Parathyroid adenoma (tissue), 2 donors: ENCODE measurements around the gene MARCHF6.
"Not testable (repeated sequence)": the region's sequence is repeated elsewhere in the genome, so short reads cannot be mapped to it uniquely, and the experiment has no call there.

Experiments used
- H2AFZ ChIP-seq: fragments of 300-600 bp; sonication (generic); one replicate; pipeline ENCODE4 v1.7.0; 2017; ENCODE audit warnings: antibody characterized with exemption, mild to moderate bottlenecking
- H3K27ac ChIP-seq: fragments of 300-600 bp; sonication (generic); one replicate; pipeline ENCODE4 v1.7.0; 2017
- H3K27me3 ChIP-seq: fragments of 300-600 bp; sonication (generic); one replicate; pipeline ENCODE4 v1.7.0; 2017; ENCODE audit warnings: low read length; ENCODE audit not compliant: control insufficient read depth, insufficient read depth
- H3K36me3 ChIP-seq: fragments of 300-600 bp; sonication (generic); one replicate; pipeline ENCODE4 v1.7.0; 2017; ENCODE audit warnings: low read length; ENCODE audit not compliant: control insufficient read depth, insufficient read depth
- H3K4me1 ChIP-seq: fragments of 300-600 bp; sonication (generic); one replicate; pipeline ENCODE4 v1.7.0; 2017; ENCODE audit warnings: control low read depth
- H3K4me2 ChIP-seq: fragments of 300-600 bp; sonication (generic); one replicate; pipeline ENCODE4 v1.7.0; 2017; ENCODE audit warnings: low read length
- H3K4me3 ChIP-seq: fragments of 300-600 bp; sonication (generic); one replicate; pipeline ENCODE4 v1.7.0; 2017; ENCODE audit warnings: low read depth, low read length
- H3K79me2 ChIP-seq: fragments of 300-600 bp; sonication (generic); one replicate; pipeline ENCODE4 v1.7.0; 2017; ENCODE audit warnings: control low read depth
- H3K9ac ChIP-seq: fragments of 300-600 bp; sonication (generic); one replicate; pipeline ENCODE4 v1.7.0; 2017; ENCODE audit warnings: mild to moderate bottlenecking
- H3K9me3 ChIP-seq: fragments of 300-600 bp; sonication (generic); one replicate; pipeline ENCODE4 v1.7.0; 2017; ENCODE audit warnings: low read length; ENCODE audit not compliant: control insufficient read depth
- TF ChIP-seq, protein P1 (sequence below): fragments of 300-600 bp; sonication (generic); IDR thresholded peaks from one replicate; pipeline ENCODE4 v1.7.0; 2017; ENCODE audit warnings: antibody characterized with exemption, mild to moderate bottlenecking
- donor health status: primary hyperparathyroidism.

MARCHF6 gene

DNA sequence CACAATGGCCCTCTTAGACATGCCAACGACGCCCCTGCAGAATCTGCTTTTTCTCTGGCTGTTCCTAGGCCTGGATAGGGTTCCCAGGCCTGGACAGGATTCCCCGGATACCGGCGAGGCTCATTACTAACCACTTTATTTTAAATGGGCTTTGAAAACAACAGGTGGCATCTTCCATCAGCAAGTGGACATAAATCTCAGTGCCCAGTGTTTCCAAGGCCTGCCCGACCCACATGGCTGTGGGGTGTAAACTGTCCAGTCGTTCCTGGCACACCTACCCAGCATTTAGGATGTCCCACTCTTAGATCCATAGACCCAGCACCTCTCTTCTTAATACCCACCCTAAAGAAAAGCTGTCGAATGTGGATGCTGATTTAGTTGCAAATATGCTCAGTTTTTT lies 46.7 kb upstream of the MARCHF6 start:
- H3K9me3 ChIP-seq, result no peaks in the 10 kb centered on the region
- H3K79me2 ChIP-seq, result peaks cover 8% of the 10 kb centered on the region
- TF ChIP-seq, protein P1, sequence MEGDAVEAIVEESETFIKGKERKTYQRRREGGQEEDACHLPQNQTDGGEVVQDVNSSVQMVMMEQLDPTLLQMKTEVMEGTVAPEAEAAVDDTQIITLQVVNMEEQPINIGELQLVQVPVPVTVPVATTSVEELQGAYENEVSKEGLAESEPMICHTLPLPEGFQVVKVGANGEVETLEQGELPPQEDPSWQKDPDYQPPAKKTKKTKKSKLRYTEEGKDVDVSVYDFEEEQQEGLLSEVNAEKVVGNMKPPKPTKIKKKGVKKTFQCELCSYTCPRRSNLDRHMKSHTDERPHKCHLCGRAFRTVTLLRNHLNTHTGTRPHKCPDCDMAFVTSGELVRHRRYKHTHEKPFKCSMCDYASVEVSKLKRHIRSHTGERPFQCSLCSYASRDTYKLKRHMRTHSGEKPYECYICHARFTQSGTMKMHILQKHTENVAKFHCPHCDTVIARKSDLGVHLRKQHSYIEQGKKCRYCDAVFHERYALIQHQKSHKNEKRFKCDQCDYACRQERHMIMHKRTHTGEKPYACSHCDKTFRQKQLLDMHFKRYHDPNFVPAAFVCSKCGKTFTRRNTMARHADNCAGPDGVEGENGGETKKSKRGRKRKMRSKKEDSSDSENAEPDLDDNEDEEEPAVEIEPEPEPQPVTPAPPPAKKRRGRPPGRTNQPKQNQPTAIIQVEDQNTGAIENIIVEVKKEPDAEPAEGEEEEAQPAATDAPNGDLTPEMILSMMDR, result no peak
- peak overlapping the region; percentile 60 for H3K4me3 ChIP-seq
- H3K4me2 ChIP-seq, result peak overlapping the region; percentile 90
- no peak overlapping the region for H3K9ac ChIP-seq
- H3K27ac ChIP-seq, result peak overlapping the region; percentile 81
- H3K27me3 ChIP-seq, result no peaks in the 10 kb centered on the region
- H3K36me3 ChIP-seq, result no peaks in the 10 kb centered on the region
- peaks cover 40% of the 10 kb centered on the region for H3K4me1 ChIP-seq
- H2AFZ ChIP-seq, result peak overlapping the region; percentile 79

DNA sequence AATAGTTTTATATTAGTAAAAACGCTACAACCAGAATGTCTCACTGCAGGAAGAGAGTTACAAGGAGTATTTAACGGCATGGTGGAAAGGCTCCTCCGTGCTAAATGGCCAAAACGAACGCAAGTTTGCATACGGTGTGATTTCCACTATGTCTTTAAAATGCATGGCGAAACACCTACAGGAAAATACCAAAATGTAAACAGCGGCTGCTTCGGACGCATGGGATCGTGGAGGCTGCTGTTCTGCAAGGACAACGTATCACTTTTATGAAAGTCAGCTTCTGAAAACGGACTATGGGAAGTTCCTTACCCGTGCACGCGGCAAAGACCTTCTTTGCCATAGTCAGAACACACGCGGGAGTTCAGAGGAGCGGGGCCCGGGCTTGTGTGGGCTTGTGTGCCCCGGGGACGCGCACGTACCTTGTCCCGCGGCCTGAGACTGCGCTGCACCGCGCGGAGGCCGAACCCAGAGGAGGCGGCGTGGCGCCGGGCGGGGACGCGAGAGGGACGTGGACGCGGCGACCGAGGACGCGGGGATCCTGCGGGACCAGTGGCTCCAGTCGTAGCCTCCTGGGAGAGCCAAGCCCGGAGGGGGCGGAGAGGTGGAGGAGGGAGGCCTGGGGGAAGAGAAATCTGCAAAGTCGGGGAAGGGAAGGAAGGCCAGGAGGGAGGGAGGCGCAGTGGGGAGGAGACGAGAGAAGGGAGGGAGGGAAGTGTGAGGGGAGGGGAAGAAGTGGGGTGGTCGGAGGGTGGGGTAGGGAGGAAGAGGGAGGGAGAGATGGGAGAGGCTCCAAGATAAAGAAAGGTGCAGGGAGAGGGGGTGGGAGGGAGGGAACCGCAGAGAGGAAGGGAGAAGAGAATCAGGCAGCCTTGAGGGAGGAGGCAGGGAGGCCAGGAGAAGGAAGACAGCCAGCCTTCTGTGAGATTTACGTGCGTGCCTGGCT lies 46.0 kb upstream of the MARCHF6 start, which contains the start of gene CMBL:
Gene CMBL (minus strand): TSS at position 697 of the 943 bp plus-strand sequence. CDS start 17,140 bp downstream, outside the sequence.
- Histone ChIP-seq H3K79me2 (peaks cover 8% of the 10 kb centered on the region), H3K4me2 (peak within 1 kb of the TSS; percentile 90), H3K4me3 (peak within 1 kb of the TSS; percentile 60), H3K9me3 (no peaks in the 10 kb centered on the region), H2AFZ (peak within 1 kb of the TSS; percentile 79), H3K9ac (peak within 1 kb of the TSS; percentile 38), H3K27ac (peak within 1 kb of the TSS; percentile 81), H3K36me3 (no peaks in the 10 kb centered on the region), H3K27me3 (no peaks in the 10 kb centered on the region), H3K4me1 (peaks cover 36% of the 10 kb centered on the region)
- TF ChIP-seq, protein P1, result no peak

DNA sequence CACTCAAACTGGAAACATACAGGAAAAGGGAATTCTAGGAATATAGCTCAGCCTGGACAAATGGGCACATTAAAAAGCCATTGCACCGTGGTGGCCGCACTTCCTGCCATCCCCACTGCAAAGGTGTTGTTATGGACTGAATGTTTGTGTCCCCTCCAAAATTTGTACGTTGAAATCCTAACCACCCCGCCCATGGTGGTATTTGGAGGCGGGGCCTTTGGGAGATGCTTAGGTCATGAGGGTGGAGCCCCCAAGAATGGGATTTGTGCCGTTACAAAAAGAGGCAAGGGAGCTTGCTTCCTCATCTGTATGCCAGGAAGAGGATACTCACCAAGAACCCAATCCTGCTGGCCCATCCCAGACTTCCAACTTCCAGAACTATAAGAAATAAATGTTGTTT lies 44.7 kb upstream of the MARCHF6 start:
- Histone ChIP-seq H3K79me2 (peaks cover 8% of the 10 kb centered on the region), H3K9ac (no peak overlapping the region), H3K4me2 (no peak overlapping the region), H3K9me3 (no peaks in the 10 kb centered on the region), H3K4me3 (no peak overlapping the region), H3K36me3 (no peaks in the 10 kb centered on the region), H2AFZ (no peak overlapping the region), H3K27ac (no peak overlapping the region), H3K4me1 (peaks cover 26% of the 10 kb centered on the region), H3K27me3 (no peaks in the 10 kb centered on the region)
- TF ChIP-seq, protein P1, result no peak

DNA sequence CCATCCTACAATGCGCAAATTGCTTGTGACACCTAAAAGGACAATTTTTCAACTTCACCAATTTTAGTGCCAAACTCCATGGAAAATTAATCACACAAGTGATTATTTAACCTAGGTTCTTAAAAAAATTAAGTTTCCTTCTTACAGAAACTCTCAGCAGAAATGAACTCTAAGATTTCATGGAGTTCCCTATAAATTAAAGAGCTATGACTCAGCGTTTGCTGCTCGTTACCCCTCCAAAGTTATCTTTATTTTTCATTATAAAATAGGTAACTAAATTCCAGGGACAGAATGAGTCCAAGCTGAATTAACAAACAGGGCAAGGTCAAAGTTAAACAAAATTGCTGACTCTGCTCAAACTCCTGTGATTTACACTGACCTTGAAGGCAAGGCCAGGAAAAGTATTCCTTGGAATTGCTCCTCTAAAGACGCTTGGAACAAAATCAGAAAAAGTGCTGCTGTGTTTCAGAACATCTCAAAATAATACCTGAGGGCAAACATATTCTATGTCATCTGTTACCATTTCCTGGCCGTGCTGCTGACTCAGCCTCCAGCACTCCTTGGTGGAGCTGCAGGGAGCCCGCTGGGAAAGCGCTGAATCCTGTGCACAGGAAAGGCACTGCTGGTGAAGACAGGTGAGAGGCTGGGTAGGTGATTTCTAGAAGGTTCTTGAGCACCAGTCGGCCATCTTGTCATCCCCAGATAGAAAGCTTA lies 43.3 kb upstream of the MARCHF6 start:
- peaks cover 18% of the 10 kb centered on the region for H3K4me1 ChIP-seq
- TF ChIP-seq, protein P1, result no peak
- H3K36me3 ChIP-seq, result no peaks in the 10 kb centered on the region
- peak overlapping the region; percentile 67 for H2AFZ ChIP-seq
- peak overlapping the region; percentile 1 for H3K4me3 ChIP-seq
- no peaks in the 10 kb centered on the region for H3K27me3 ChIP-seq
- H3K9me3 ChIP-seq, result no peaks in the 10 kb centered on the region
- peak overlapping the region; percentile 13 for H3K4me2 ChIP-seq
- H3K9ac ChIP-seq, result no peak overlapping the region
- H3K27ac ChIP-seq, result peak overlapping the region; percentile 82
- peaks cover 4% of the 10 kb centered on the region for H3K79me2 ChIP-seq

DNA sequence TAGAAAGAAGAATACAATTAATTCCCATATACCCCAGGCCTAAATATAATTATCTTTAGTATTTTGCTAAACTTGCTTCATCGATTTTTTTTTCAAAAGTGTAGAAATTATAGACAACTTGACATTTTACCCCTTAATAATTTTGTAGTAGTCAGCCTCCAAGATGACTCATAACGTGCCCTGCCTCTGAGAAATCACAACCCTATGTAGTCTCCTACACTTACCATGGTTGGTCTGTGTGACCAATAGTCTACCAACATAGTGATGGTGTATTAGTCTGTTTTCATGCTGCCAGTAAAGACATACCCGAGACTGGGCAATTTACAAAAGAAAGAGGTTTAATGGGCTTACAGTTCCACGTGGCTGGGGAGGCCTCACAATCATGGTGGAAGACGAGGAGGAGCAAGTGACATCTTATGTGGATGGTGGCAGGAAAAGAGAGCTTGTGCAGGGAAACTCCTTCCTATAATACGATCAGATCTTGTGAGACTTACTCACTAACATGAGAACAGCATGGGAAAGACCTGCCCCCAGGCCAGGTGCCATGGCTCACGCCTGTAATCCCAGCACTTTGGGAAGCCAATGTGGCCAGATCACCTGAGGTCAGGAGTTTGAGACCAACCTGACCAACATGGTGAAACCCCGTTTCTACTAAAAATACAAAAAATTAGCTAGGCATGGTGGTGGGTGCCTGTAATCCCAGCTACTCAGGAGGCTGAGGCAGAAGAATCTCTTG lies 42.5 kb upstream of the MARCHF6 start:
- peak overlapping the region; percentile 13 for H3K4me2 ChIP-seq

More for the DNA sequence above, 42.5 kb upstream of the MARCHF6 start:
- H3K27me3 ChIP-seq, H3K9ac ChIP-seq, H3K9me3 ChIP-seq, H3K36me3 ChIP-seq, H3K79me2 ChIP-seq: not testable (repeated sequence)
- H3K4me3 ChIP-seq, result peak overlapping the region; percentile 1
- H3K4me1 ChIP-seq, result peaks cover 18% of the 10 kb centered on the region
- peak overlapping the region; percentile 82 for H3K27ac ChIP-seq
- H2AFZ ChIP-seq, result peak overlapping the region; percentile 67
